HG03520 (cell line): ENCODE data around the gene C1orf174.

Experiments
- ATAC-seq: cut with Tn5 transposase; IDR thresholded peaks from one replicate; pipeline ENCODE4 v1.9.1; 2021; ENCODE audit warnings: mild to moderate bottlenecking, moderate library complexity; ENCODE audit not compliant: unreplicated experiment

Gene C1orf174

DNA sequence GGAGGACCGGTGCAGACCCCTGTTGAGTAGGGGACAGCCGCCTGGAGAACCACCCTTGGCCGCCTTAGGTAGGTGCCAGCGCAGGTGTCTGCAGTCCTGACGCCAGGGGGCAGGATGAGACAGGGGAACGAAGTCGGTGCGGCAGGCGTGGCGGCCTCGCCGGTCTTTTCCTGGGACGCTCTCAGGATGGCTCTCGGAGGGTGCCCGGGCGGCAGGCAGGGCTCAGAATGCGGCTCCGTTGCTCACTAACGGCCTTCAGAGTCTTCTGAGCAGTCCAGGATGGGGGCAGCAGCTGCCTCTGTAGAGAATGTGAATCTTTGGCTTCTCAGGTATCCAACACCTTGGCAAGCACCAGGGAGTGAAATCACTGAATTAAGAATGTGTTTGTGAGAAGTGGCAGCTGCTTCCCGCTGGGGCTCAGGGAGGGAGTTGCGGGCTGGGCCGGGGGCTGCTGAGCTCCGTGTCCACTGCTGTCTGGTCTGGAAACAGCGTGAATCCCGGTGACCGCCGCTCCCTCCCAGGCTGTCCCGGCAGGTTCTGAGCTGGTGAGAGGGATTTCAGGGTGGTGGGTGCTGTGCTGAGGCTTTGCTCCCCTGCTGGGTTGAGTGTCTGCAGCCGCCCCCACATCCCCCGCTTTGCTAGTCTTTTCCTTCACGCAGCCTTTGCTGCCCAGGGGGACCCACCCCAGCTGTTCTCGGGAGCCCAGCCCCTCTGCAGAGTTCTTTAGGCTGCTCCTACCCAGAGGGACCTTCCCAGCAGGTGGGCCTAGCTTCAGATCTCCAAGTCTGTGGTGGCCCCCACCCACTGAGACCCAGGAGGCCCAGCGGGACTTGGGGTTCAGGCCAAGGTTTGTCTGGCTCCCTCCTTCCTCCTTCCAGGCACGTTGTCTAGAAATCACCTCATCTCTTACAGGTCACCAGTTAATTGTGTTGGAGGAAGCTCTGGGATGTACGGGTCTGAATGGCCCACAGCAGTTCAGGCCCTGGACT, 11.1 kb upstream of the C1orf174 start:
- no peak for ATAC-seq

DNA sequence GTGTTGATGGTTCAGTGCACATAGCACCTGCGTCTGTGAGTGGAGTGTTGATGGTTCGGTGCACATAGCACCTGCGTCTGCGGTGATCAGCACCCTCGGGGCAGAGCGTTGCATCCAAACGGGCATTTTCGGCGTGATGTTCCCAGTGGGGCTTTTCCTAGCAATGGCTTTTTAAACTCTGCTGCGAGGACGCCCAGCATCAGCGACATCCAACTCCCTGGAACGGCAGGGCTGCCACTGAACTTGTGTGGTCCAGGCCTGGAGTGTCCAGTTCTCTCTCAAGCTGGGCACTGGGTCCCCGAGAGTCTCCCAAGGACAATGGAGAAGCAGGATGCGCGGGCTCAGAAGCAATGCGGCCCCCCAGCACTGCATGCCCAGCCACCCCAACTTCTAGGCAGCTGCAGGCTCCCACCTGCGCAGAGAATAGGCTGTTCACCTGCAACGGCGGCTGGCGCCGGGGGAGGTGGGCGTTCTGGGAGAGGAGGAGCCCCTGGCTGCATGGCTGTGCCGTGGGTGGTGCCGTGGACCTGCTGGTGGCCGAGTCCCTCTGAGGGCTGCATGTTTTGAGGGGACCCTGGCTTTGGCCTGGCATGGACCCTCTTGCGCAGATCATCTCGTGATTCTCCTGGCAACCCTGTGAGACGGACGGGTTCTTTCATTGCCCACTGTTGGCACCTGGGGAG, 10.1 kb upstream of the C1orf174 start:
- ATAC-seq = no peak

DNA sequence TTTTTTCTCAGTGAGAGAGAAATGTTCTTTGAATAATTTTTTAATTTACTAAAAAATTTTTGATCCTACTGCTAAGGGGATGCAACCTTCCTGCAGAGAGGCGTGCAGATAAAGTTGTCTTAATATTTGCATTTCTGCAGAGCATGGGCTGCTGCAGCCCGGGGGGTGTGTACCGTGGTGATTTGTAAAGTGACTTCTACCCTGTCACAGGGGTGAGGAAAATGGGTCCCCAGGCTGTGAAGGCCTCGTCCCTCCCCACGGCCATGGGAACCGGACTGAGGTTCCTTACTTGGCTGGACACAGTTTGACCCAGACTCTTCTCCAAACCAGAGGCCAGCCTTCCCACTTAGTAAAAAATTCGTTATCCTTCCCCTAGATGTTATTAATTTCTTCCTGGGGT, 9.5 kb upstream of the C1orf174 start:
- ATAC-seq = no peak

DNA sequence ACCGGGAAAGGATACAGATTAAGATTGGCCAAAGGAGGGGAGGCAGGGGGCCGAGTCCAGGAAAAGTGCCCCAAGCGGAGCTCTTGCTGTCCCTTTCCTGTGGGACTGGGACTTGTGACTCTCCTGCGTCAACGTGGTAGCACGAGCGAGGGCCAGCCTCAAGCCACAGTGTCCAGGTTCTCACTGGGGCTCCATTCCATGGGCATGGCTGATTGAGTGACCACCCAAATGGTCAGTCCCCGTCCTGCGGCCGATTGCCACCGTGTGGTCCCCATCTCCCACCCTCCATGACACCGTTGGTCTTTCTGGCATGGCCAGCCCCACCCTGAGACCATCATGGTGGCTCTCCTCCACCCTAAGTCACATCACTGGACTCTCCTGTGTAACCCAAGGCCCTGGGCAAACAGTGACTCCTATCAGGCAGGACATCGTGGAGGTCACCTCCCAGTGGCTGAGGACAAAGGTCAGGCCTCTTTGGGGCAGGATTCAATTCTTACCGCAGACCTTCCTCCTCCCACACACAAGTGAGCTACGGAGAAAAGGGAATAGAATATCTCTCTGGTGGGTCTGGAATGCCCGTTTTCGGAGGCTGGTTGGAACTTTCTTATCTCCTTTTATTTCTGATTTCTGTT, 8.9 kb upstream of the C1orf174 start:
- ATAC-seq = no peak

DNA sequence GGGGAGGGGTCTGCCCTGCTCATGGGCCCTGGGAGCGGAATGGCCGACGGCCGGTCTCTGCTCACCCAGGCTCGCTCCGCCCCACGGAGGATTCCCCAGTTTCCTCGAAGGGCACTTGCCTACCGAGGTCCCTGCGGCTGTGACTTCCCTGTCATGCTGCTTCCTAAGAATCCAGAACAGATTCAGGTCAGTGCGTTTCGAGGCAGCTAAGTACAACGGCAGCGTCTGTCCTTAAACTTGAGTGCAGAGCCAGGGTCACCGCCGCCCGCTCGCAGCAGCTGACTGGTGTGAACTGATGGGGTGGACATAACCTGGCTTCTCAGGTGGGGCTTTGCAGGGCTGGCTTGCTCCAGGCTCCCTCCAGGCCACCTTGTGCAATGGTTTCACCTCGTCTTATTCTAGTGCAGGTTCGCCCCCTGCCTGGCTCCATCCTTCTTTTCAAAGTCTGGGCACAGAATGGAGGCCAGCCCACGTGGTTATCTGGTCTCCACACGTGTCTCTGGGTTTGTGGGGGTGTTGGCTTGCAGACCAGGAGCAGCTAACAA, 7.6 kb upstream of the C1orf174 start:
- no peak for ATAC-seq

DNA sequence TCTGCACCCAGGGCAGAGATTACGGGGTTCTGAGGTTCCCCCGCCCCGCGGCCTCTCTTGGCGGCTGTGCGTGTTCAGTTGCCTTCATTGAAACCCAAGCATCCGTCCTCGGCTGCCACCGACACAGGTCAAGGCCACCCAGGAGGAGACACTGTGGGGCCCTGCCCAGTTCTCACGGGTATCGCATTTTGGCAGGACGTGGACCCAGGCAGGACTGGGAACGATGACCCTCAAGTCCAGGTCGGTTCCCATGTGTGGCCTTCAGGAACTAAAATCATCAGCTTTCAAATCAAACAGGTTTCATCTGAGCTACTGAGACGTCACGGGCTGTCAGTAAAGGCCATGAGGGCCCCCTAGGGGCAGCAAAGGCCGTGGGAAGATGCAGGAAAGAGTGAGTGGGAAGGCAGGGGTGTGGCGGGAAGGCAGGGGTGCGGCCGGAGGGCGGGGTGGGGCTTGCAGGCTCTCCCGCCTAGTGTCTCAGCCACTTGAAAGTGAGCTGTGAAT, 7.0 kb upstream of the C1orf174 start:
- ATAC-seq = no peak

DNA sequence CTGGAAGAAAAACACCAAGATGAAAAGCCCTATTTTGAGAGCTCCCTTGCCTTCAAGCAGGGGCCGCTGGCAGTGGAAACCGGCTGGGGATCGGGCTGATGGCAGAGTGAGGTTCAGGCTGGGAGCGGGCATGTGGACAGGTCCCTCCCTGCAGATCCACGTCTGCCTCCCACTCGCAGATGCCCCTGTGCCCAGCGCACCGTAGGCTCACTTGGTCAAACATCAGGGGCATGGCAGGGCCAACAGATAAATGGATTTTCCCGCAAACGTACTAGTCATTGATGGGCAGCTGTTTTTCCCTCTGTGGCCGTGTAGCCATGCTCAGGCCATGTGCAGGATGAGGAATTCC, 6.6 kb upstream of the C1orf174 start:
- no peak for ATAC-seq

DNA sequence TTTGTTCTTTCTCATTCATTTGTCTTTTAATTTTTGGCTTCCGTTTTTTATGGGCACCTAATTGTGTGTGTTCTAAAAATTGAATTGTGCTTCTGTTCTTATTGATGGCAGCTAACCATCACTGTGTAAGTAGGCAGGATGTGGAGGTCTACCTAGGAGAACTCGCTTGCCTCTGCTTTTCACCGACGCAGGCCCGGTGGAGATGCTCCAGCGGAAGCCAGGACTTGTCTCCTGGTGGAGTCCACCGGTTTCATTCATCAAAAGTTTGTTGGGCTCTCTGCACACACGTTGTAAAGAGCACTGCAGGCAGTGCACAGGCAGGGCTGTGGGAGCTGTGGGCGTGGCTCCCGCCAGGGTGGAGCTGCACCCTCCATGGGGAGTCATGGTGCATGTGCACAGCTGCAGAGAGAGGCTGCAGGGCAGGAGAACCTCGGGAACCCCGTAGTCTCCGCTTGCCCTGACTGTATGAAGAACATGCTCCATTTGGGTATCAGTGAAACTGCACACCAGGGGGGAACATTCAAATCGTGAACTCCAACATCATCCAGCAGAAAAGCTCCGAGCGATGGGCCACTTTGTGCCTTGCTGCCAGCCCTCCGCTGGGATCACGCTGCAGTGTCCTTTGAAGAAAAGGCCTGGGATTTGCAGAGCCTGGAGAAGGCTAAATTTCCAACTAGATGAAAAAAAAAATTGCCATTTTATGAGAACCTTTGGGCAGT, 6.0 kb upstream of the C1orf174 start:
- ATAC-seq = no peak

DNA sequence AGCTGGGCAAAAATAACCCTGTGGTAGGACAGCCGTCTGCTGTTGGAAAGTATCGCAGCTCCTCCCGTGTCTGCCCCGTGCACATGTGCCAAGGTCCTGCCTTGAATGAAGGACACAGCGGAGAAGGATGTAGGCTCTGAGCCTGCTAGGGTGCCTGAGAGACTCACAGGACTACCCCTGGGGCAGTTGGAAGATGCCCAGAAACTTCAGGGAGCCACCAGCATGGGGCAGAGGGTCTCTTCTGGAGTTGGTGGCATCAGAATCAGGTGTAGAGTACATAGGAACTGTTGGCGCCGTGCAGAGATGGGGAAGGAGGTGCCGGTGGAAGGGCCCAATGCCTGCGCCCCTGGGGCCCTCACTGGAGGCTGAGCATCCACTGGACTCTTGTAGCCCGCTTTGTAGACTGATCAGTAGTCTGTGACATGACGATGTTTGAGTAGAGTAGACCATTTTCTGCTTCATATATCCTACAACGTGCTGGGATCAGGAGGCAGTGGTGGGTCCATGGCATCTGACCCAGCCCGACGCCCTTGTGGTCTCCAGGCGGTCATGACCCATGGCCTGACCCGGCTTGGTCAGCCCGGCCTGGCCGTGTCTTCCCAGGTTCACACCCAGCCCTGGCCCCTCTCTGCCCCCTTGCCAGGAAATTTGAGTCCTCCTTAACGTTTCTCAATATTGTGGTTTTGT, 5.3 kb upstream of the C1orf174 start:
- ATAC-seq = no peak

DNA sequence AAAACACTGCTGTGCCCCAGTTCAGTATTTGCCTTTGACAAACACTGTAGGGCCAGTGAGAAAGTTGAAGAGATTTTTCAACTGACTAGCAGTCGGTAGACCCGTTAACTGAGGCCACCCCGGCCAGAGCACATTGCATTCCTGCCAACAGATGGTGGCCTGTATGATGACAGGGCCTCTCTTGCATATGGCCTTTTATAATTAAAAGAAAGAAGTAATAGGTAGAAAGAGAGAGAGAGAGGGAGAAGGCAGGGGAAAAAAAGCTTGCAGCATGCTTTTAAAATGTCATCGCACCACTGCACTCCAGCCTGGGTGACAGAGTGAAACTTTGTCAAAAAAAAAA, 4.7 kb upstream of the C1orf174 start:
- no peak for ATAC-seq

DNA sequence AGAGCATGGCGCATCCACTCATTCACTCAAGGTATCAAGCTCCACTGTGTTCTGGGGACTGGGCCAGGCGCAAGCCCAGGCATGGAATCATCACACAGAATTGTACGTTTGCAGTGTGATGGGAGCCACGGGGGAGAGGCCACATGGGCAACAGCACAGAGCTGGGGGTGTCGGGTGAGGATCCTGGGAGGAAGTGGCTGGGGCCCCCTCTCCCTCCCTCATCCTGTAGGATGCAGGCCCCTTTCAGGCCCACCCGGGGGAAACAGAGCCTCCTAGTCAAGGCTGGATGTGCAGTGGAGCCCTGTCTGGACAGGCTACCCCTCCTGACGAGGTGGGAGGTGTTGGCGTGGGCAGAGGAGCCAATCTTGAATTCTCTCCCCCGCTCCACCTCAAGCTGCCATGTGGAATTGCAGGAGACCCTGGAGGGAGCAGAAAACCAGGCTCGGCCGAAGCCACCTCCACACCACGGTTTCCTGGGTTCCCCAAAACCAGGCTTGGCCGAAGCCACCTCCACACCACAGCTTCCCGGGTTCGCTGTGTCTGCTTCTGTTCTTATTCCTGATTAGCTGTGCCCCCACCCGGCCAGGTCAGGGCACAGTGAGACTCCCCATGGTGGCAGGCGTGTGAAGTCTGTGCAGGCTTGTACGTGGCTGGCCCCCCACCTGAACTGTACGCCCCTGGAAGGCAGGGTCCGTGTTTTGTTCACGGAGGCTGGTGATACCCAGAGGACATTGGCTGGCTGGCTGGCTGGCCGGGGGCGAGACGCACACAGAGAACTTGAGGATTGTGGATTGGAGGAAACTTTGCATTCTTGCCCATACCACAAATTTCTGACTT, 4.2 kb upstream of the C1orf174 start:
- ATAC-seq = no peak

DNA sequence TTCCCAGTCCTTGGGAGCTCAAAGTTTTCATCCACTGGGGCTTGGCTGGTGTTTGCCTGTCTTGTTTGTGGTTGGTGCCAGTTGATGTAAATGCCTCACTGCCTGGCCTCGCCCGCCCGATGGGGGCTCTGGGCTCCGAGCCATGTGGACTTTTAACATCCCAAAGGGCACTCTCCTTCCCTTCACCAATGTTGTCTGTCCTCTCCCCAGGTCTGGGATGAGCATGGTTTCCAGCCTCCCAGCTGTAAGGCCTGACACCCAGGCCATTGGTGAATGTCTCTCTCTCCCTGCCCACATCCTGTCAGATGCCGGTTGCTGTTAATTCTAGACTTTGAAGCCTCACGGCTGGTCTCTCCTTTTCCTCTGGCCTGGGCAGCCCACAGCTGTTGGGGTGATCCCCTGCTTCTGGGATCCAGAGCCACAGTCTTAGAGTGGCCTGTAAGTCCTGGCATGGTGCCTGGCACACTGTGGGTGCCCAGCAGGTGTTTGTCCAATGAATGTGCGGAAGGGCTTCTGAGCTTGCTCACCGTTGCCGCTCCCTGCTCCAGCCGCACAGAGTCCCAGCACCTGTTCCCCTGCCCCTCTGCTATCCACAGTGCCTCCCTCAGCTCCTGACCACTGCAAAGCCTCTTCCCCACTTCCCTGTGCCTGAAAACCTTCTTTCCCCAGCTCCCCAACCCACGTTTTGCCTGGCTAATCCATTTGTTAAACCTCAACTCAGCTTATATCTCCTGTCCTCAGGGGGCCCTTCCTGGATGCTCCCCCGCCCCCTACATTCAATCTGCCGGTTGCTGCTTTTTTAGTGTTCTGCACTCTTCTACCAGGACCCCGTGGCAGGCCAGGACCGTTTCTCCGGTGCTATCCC, 3.3 kb upstream of the C1orf174 start:
- no peak for ATAC-seq

DNA sequence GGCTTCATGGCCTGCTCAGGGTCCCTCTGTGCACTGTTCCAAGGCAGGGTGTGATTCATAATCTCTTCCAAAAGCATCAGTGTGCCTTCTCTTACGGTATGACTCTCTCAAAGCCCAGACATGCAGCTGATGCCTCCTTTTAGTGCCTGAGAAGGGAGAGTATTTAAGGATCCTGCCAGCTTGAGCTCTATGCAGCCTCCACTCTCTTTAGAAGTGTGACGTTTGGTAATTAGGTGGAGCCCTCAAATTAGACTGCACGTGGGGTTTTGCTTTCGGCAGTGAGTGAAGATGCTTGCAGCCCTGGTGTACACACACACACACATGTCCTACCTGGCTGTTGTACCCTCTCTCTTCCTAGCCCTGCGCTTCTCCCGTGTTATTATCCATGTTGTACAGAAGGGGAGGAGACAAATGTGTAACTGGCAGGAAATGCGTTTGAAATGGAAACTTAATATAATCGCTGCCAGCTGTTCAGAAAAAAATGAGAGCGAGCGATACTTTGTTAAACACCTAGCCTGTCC, 2.6 kb upstream of the C1orf174 start:
- no peak for ATAC-seq

DNA sequence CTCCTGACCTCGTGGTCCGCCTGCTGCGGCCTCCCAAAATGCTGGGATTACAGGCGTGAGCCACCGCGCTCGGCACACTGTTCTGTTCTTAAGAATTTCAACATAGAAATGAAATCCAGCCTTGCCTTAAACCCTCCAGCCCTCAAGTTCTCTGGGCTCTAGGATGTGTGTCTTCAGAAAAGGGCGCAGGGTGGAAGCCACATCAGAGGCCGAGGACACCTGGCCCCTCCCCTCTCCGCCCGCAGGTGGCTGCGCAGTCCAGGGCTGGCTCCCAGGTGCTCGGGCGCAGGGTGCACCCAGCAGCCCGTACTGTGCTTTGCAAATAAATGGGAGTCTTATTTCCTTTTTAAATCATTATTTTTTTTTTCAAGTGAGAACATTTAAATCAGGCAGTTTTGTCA, 2.0 kb upstream of the C1orf174 start:
- ATAC-seq = no peak

DNA sequence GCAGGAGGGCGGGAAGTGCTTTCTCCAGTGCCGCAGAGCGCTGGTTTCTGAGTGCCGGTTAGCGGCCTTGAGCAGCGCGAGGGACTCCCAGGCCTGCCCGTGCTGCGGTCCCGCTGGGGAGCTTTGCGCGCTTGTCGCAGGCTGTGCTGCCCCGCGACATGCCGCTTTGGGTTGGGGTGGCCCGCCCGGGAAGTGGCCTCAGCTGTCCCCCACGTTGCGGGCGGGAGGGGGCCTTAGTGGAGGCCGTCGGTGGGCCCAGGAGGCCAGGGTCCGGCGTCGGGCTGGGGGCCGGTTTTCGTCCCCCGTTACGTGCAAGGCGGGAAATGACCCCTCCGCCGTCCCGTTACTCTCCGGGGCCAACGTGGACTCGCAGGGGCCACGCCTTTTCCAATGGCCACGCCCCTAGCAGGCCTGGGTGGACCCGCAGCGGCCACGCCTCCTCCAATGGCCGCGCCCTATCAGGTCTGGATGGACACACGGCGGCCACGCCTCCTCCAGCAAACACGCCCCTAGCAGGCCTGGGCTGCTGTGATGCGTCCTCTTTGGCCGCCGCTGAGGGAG, 977 bp upstream of the C1orf174 start:
- peak; percentile 48 for ATAC-seq

DNA sequence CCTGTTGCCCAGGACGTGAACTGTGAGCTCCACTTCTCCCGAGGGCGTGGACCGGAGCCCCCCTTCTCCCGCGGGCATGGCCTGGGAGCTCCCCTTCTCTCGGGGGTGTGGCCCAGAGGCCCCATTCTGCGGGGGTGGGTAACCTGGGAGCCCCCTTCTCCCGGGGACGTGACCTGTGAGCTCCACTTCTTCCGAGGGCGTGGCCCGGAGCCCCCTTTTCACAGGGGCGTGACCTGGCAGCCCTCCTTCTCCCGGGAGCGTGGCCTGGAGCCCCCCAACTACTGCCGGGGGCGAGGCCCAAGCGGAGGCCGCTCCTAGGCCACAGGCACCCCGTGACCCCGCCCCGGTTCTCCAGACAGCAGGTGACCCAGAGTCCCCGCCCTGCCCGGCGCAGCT, 320 bp downstream of the C1orf174 start:
- ATAC-seq = peak; percentile 2

DNA sequence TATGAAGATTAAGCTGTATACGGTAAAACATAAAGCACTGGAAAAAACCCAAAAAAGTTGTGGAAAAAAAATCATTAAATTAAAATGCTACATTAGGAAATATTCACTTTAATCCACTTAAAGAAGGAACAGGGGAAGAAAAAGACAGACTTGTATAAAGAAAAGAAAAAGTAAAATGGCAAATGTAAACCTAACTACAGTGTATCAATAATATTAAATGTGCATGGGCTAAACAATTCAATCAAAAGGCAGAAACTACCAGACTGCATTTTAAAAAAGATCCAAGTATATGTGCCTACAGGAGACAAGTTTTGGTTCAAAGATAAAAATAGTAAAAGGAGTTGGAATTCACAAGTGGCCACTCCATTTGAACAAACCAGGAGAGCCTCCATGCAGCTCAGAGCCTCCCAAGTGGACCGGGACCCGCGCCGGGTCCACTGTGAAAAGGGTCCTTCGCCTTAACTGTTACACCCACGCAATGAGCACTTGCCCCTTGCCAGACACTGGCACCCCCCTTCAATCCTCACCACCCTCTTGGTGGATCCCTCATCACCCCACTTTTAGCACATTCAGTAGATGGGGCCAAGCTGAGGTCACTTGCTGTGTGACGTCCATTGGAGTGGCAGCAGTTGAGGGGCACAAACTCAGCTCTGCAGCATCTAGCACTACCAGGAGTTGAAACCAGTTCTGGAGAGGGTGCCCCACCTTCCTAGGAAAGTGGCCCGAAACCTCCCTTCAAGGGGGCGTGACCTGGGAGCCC, 898 bp downstream of the C1orf174 start:
- no peak for ATAC-seq
